Activated CD8-positive, alpha-beta memory T cell treated with anti-CD3 and anti-CD28 coated beads for 36 hours (primary cell): ENCODE measurements around the gene INO80E. TPM values are rescaled to one million over a fixed set of nuclear protein-coding genes. Genes with fewer than 3 reads are reported as not detected.
"Not testable (repeated sequence)": the region's sequence is repeated elsewhere in the genome, so short reads cannot be mapped to it uniquely, and the experiment has no call there.

Experiments
- CTCF ChIA-PET: fragments of 350-600 bp; sonication (Branson Sonifier 250); formaldehyde crosslinking; loops from one replicate; lab custom pipeline; 2021; ENCODE audit warnings: antibody characterized with exemption; lab: Charles Lee
- POLR2A ChIA-PET: fragments of 350-600 bp; sonication (Branson Sonifier 250); formaldehyde crosslinking; loops from one replicate; lab custom pipeline; 2021; ENCODE audit warnings: antibody characterized with exemption; lab: Charles Lee
- total RNA-seq, 2 experiments: library from RNA; stranded (reverse); gene quantifications; one replicate each; pipeline ENCODE4 v1.2.3, GENCODE V29; 2021

Gene INO80E
- total RNA-seq, 2 experiments from 2014 or later, result 119 to 123 TPM

DNA sequence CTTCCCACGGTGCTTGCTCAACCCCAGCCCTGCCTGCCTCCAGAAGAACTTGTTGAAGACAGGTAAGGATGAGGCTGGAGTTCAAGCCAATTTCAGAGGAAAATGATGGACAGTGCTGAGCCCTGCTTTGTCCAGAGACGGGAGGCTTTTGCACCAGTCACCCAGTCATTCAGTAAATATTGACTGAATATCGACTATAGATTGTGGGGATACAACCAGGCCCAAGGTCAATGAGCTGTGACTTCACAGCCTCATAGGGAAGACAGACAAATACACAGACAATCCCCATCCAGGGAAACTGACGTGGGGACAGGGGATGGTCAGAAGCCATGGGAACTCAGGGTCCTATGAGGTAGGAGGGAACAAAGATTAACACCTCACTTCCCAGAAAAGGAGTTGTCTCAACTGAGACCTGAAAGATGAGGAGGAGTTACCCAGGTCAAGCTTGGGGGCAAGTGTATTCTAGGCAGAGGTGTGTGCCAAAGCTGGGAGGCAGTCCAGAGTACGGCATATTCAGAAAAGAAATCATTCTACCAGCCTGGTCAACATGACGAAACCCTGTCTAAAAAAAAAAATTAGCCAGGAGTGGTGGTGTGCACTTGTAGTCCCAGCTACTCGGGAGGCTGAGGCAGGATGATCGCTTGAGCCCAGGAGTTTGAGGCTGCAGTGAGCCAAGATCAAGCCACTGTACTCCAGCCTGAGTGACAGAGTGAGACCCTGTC, 20.7 kb downstream of the INO80E start:
- POLR2A ChIA-PET, result no interaction called here
- CTCF ChIA-PET, result interaction anchor here (1.3 kb wide), 1 partner anchor 316 kb away, joined by 5 read pairs; no protein-coding TSS in a partner anchor

DNA sequence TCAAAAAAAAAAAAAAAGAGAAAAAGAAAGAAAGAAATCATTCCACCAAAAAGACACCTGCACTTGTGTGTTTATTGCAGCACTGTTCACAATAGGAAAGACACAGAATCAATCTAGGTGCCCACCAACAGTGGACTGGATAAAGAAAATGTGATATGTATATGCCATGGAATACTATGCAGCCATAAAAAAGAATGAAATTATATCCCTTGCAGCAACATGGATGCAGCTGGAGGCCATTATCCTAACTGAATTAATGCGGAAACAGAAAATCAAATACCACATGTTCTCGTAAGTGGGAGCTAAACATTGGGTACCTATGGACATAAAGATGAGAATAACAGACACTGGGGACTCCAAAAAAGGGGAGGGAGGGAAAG, 21.2 kb downstream of the INO80E start:
- POLR2A ChIA-PET, result no interaction called here
- CTCF ChIA-PET, result interaction anchor here (1.3 kb wide), 1 partner anchor 317 kb away, joined by 5 read pairs; no protein-coding TSS in a partner anchor

DNA sequence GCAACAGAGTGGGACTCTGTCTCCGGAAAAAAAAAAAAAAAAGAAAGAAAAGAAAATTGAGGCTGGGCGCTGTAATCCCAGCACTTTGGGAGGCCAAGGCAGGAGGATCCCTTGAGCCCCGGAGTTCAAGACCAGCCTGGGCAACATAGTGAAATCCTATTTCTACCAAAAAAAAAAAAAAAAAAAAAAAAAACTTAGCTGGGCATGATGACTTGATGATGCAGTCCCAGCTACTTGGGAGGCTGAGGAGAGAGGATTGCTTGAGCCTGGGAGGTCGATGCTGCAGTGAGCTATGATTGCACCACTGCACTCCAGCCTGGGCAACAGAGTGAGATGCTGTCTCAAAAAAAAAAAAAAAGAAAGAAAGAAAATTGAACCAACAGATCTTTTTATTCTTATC, 21.9 kb downstream of the INO80E start:
- POLR2A ChIA-PET, result not testable (repeated sequence)
- CTCF ChIA-PET, result interaction anchor here (0.5 to 2.0 kb wide), 5 partner anchors 13 to 317 kb away, joined by 3 to 5 read pairs (median 4); no protein-coding TSS in a partner anchor

DNA sequence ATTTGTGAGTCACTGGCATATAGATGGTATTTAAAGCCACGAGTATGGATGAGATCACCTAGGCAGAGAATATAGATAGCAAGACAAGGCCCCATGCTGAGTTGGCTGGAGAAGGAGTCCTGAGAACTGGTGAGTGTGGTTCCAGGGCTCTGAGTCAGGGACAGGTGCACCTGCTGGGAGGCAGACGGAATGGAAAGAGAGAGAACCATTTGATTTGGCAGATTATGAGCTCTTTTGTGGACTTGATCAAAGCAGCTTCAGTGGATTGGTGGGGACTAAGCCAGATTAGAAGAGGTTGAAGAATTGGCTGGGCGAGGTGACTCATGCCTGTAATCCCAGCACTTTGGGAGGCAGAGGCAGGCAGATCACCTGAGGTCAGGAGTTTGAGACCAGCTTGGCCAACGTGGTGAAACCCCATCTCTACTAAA, 22.7 kb downstream of the INO80E start:
- ChIA-PET POLR2A (interaction anchor here (0.9 kb wide), 1 partner anchor 92 kb away, joined by 3 read pairs; no protein-coding TSS in a partner anchor), CTCF (interaction anchor here (0.7 to 2.0 kb wide), 4 partner anchors 13 to 170 kb away, joined by 3 to 5 read pairs (median 4); no protein-coding TSS in a partner anchor)

DNA sequence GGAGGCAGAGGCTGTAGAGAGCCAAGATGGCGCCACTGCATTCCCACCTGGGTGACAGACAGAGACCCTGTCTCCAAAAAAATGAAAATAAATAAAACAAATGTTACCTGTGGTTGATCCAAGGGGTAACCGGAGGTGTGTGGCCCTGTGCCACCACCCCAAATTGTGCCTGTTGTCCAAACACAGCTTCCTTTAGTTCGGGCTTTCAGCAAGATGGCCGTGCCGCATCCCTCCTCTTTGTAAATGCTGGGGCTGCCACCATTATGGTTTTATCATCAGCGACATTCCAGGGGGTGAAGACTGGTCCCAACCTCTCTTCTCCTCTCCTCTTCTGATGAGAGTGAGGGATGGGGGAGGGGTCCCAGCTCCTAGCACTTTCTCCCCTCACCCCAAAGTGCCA, 26.8 kb downstream of the INO80E start, which contains the start of gene C16orf92:
Gene C16orf92 (plus strand): TSS at position 312 of the 400 bp plus-strand sequence. CDS start 143 bp downstream, outside the sequence.
- POLR2A ChIA-PET, result no interaction called here
- CTCF ChIA-PET, result interaction anchor here (0.6 to 2.0 kb wide), 7 partner anchors 8 to 332 kb away, joined by 3 to 11 read pairs (median 3); partner anchors contain the start of gene TLCD3B

DNA sequence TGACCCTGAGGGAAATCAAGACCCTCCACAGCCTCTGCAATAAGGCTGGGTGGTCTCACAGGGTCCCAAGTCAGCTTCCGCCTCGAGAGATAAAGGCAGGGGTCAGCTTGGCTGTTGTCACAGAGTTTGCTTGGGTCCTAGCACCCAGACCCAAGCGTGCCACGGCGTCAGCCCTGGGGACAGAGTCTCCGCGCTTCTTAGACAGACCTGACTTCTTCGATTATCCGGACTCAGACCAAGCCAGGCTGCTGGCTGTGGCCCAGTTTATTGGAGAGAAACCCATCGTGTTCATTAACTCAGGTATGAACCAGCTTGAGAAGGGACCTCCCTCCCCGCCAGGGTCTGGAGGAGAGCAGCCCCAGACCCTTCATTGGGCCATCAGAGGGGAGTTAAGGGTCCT, 27.5 kb downstream of the INO80E start:
- ChIA-PET POLR2A (interaction anchor here (0.5 kb wide), 1 partner anchor 16 kb away, joined by 3 read pairs; no protein-coding TSS in a partner anchor), CTCF (interaction anchor here (0.6 to 2.0 kb wide), 3 partner anchors 8 to 332 kb away, joined by 3 to 11 read pairs (median 3); no protein-coding TSS in a partner anchor)

DNA sequence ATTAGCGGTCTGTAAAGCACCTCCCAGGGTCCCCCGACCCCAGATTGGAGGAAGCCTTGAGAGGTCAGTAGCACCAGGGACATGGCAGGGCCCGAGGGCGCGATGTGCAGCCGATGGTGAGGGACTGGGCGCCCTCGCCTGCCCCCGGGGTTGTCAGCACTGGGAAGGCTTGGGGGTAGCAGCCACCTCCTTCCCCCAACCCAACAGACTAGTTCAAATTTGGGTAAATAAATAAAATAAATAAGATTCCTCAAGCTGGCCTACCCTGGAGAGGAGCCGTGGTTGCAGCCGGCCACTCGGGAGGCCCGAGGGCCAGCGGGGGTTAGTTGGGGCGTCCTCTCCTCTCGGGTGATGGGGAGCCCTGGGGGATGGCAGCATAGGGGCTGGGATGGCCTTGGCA, 28.4 kb downstream of the INO80E start:
- POLR2A ChIA-PET, result no interaction called here
- CTCF ChIA-PET, result no interaction called here

DNA sequence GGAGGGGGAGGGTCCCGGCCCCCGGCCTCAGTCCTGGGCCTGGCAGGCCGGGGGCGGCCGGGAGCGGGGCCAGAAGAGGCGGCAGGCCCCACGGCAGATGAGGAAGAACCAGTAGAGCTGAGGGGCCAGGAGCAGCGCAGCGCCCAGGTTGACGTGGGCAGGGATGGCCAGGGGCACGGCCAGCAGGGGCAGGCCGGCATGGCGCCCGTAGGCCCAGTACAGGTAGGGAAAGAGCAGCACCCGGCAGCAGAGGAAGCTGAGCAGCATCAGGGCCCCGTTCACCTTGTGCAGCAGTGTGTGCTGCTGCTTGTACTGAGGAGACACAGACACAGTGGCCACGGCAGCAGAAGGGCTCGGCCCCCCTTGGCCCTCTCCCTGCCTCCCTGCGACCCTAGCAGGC, 29.1 kb downstream of the INO80E start:
- CTCF ChIA-PET, result no interaction called here
- POLR2A ChIA-PET, result no interaction called here

DNA sequence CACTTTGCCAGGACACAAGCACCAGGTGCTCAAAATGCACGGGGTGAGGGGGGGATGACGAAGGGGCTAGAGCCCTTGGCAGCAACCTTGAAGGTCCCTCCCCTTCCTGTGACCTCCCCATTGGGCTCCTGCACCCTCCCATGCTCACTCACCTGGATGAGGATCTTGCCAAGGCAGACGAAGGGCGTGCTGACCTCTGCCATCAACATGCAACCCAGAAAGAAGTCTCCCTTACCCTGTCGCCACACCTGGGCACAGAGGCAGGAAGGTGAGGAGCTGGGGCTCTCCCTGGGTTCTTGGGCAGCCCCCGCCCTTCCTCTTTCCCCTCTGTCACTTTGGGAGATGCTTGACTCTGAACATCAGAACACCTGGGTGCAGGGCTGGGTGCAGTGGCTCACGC, 29.5 kb downstream of the INO80E start:
- POLR2A ChIA-PET, result no interaction called here
- CTCF ChIA-PET, result interaction anchor here (0.6 kb wide), 1 partner anchor 12 kb away, joined by 3 read pairs; no protein-coding TSS in a partner anchor

DNA sequence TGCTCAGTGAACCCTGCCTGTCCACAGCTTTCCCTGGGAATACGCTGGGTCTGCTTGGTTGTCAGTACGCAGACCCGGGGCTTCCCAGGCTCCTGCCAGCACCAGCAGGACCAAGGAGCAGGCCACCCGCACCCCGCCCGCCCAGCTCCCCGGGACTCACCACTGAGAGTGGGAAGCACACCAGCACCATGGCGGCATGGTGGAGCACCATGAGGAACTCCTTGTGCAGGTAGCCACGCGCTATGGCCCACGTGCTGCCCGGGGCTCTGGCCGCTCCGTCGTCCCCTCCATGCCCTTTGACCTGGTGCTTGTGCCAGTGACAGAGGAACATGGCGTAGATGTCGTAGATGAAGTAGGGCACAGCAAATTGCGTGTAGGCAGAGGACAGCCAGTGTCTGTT, 30.4 kb downstream of the INO80E start:
- POLR2A ChIA-PET, result no interaction called here
- CTCF ChIA-PET, result no interaction called here

DNA sequence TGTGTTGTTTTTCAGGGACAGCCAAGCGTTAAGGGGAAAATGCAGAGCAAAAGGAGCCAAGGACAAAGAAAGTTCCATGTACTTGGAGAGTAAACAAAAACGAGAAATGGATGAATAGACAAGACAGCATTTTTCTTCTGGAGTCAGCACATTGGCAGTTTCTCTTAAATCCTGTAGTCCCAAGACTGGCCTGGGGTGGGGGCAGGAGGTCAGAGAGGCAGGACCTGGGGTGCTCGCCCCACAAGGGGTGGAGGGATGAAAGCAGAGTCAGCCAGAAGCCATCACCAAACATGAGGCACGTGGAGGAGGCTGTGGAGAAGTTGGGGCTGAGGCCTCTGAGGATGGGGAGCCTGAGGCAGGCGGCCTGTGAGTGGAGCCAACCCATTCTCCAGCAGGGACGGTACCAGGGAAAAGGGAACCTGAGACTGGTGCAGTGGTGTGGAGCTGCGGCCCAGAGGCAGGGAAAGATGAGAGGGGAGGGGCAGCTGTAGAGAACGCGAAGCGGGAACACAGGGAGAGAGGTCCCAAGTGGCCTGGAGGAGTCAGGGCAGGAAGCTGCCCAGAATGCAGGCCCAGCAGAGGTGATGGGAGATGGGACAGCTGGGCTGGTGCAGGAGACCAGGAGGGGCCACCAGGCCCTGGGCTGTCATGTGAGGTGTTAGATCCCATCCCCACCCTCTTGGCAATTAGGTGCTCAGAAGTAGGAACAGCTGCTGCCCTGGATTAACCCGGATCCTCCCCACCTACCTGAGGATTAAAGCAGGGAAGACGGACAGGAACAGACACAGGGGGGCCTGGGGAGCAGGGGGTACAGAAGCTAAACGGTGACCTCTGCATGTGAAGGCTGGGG, 31.8 kb downstream of the INO80E start:
- CTCF ChIA-PET, result no interaction called here
- POLR2A ChIA-PET, result no interaction called here

DNA sequence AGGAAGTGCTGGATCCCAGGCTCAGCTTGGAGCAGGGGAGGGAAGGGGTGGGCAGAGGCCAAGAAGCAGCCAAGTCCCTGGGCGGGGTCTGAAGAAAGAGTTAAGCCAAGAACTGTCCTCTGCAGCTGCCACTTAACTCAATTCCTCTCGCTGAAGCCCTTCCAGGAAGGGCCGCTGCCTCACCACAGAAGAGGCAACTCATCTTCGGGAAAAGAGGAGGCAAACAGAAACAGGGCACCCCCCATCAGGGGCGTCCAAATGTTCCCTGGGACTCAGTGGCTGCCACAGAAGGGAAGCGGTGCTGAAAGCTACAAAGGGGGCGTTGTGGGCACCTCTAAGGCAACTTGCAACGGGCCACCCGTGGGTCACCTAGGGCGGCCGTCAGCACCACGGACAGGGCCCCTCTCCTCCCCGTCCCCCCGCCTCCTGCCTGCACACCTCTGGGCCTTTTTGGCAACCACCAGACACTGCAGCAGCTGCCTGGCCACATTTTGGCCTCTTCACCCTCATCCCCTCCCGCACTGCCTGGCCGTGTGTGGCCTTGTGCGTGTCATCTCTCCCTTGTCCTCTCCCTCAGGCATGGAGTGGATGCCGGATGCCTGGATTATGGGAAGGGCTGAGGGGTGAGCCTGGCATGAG, 32.5 kb downstream of the INO80E start:
- CTCF ChIA-PET, result no interaction called here
- POLR2A ChIA-PET, result no interaction called here

DNA sequence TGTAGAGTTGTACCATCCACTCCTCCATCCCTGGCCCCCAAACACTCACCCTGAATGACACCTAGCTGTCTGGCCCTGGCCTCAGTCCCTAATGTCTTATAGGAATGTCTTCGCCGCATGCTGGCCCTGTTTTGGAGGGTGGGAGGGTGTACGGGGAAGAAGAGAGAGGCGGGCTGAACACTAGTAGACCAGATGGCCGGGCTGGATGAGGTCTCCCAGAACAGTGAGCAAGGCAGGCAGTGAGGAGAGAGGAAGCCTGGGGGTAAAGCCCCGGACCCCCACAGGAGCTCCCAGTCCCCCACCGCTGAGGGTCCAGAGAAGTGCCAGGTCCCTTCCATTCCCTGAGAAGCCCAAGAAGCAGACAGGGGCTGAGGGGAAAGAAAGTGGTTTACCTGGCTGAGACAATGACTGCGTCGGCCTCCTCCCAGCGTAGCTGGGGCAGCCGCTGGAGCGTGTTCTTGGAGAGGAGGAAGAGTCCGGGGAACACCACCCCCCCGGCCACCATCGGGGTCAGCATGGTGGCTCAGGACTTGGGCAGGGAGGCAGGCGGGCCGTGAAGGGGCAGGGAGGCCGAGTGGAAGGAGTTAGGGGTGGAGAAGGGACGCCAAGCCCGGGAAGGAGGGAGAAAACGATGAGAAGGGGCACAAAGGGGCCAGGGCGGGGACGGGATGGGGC, 34.1 kb downstream of the INO80E start:
- ChIA-PET POLR2A (no interaction called here), CTCF (interaction anchor here (1.5 kb wide), 1 partner anchor 8 kb away, joined by 5 read pairs; the partner anchor contains the start of gene C16orf92)

DNA sequence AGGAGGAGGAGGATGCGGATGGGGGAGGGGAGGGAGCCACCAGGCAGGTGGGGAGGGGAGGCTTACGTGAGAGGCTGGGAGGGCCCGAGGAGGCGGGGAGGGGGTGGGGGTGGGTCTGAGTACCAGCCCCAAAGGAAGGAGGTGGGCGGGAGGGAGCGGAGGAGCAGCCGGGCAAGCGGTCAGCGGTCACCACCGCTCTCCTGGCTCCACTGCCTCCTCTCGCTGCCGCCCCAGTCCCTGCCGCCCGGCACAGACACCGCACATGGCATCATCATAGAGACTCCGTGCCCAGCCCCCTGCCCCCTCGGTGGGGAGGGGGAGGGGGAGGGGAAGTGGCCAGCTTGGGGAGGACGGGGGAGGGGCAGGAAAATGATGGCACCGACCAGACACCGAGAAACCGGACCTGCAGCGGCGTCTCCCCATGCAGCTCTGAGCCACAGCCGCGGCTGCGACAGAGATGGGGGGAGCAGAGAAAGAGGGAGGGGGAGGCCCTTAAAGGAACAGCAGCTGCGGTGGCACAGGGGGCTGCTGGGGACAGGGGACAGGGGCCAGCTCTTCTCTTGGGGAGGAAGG, 34.9 kb downstream of the INO80E start, which contains the start of gene TLCD3B:
Gene TLCD3B (minus strand): TSS at position 431 of the 573 bp plus-strand sequence. CDS start 744 bp downstream, outside the sequence.
- CTCF ChIA-PET, result interaction anchor here (0.7 to 2.8 kb wide), 6 partner anchors 8 to 182 kb away, joined by 3 to 11 read pairs (median 5); partner anchors contain the start of gene C16orf92
- POLR2A ChIA-PET, result no interaction called here

DNA sequence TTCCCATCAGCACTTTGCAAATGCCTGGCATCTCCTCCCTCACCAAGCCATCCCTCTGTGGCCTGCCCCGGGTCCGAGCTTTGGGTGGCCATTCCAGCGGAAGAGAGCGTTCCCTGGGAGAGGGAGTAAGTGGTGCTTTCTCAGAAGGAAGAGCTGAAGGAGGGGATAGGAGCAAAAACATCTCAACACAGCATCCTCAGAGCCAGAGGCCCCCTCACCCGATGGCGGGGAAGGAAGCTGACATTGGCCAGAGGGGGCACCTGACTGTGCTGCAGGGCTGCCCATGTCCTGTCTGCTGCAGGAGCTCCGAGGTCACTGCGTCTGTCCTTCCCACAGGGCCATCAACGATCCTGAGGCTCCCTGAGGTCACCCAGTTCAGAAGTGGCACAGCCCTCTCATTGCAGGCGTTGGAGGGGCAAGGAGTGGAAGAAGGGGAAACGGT, 35.5 kb downstream of the INO80E start:
- ChIA-PET CTCF (interaction anchor here (0.9 to 2.8 kb wide), 16 partner anchors 9 to 332 kb away, joined by 3 to 13 read pairs (median 6); partner anchors contain the start of gene C16orf92), POLR2A (interaction anchor here (1.3 to 1.5 kb wide), 2 partner anchors 34 to 331 kb away, joined by 3 read pairs; partner anchors contain the start of gene ALDOA)

DNA sequence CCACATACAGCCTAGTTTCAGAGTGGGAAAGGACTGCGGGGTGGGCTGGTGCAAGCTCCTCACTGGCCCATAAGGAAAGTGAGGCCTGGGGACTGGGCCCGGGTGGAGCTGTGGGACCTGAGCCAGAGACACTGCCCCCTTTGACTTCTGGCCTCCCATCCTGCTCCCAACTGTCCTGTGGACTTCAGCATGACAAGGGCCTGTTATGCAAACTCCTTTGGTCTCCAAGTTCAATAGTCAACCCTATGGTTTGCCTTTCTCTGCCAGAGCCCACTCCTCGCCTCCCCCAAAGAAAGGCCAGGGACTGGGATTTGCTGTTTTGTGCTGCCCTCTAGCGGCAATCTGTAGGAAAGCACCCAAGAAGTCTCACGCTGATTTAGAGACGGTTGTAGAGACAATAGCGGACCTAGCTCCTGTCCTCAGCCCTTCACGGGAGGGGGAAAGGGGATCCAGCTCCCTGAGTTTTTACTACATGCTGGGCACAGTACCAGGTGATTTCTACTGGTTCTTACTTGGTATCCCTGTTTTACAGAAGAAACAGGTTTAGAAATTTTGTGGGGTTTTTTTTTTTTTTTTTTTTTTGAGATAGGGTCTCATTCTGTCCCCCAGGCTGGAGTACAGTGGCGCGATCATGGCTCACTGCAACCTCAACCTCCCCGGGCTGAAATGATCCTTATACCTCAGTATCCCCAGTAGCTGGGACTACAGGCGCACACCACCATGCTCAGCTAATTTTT, 36.2 kb downstream of the INO80E start:
- POLR2A ChIA-PET, result interaction anchor here (0.7 to 1.5 kb wide), 3 partner anchors 19 to 332 kb away, joined by 3 to 5 read pairs (median 3); partner anchors contain the start of gene ALDOA
- CTCF ChIA-PET, result interaction anchor here (0.6 to 2.8 kb wide), 30 partner anchors 9 to 352 kb away, joined by 3 to 13 read pairs (median 4); partner anchors contain the start of genes C16orf92 and TBX6

DNA sequence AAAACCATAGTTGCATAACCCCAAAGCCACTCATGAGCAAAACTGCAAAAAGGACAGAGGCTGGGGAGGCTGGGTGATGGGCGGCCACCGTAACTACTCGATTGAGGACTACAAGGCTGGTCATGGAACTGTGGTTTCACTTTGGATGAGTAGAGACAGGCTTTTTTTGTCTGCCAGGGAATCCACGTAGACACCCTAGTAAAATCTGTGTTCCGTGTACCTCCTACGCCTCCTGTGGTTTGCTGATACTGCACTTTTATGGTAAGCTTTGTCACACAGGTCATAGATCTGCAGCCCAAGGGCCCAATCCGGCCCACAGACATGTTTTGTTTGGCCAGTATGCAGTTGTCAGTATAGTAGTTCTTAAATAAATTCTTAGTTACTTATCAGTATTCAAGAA, 37.2 kb downstream of the INO80E start:
- ChIA-PET POLR2A (no interaction called here), CTCF (interaction anchor here (1.0 to 2.8 kb wide), 11 partner anchors 10 to 334 kb away, joined by 3 to 13 read pairs (median 5); a partner anchor contains a TSS)
